ENCODE data around the gene GJA10. TPM values are rescaled to one million over a fixed set of nuclear protein-coding genes. Genes with fewer than 3 reads are reported as not detected.
A peak's percentile ranks its signal among the peaks of the same experiment; 100 is the strongest.
"Not testable (repeated sequence)": the region's sequence is repeated elsewhere in the genome, so short reads cannot be mapped to it uniquely, and the experiment has no call there.

Gene GJA10
- total RNA-seq, 2 experiments from 2014 or later, result not detected

DNA sequence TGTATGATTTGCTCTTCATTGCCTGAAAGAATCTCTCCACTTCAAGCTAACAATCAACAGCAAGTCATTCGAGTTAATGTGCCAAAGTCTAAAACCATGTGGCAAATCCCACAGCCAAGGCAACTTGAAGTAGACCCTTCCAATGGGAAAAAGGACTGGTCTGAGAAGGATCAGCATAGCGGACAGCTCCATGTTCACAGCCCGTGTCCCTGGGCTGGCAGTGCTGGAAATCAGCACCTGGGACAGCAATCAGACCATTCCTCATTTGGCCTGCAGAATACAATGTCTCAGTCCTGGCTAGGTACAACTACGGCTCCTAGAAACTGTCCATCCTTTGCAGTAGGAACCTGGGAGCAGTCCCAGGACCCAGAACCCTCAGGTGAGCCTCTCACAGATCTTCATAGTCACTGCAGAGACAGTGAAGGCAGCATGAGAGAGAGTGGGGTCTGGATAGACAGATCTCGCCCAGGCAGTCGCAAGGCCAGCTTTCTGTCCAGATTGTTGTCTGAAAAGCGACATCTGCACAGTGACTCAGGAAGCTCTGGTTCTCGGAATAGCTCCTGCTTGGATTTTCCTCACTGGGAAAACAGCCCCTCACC lies 1.1 kb downstream of the GJA10 start:
- Mint-ChIP-seq H3K27ac (no peak overlapping the region), H3K36me3 (ENCODE audit: low read depth) (no peaks in the 10 kb centered on the region), H3K9me3 (no peaks in the 10 kb centered on the region), H3K4me3 (no peak overlapping the region), H3K27me3 (peaks cover 41% of the 10 kb centered on the region), H3K4me1 (ENCODE audit: low read depth) (peaks cover 6% of the 10 kb centered on the region)
- ChIA-PET CTCF (interaction anchor here (1.2 kb wide), 1 partner anchor 10 kb away, joined by 3 read pairs; no protein-coding TSS in a partner anchor), POLR2A (no interaction called here)
- peak; percentile 12 for DNase-seq
- peak; percentile 64 for ATAC-seq
- intact Hi-C loops (cut with micrococcal nuclease), result no loop called here
- TF ChIP-seq CTCF (IDR thresholded peaks at IDR 0.05), result no peak

DNA sequence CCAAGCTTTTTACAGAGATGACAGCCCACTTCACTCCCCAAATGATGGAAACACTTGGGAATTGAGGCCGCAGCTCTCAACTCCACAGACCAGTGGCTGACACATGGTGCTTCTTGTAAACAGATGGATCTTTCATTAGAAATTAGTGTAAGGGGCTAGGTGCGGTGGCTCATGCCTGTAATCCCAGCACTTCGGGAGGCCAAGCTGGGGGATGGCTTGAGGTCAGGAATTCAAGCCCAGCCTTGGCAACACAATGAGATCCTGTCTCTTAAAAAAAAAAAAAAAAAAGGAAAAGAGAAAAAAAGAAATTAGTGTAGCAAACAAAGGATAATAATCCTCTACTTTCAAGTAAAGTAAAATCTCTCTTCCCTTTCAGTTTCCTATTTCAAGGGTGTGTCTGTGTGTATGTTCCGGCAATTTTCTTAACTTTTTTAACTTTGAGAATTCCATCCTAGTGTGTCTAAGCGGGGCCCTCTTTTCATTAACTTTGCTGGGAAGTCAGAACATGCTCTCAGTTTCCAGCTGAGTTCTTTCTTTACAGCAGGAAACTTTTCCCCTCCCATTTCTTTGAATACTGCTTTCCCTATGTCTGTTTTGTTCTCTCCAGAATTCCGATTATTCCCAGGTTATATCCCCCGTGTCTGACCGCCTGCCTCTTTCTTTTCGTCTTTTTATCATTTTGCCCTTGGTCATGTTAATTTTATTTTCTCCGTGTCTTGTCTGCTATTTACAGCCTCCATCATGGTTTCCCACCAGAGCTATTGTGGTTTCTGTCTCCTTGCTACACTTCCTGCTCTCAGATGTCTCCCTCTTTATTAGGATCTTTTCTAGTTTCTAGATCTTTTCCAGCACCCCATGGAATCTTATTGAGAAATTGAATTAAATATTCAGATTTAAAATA lies 16.0 kb downstream of the GJA10 start:
- intact Hi-C loops (cut with micrococcal nuclease); ATAC-seq; H3K4me1 Mint-ChIP-seq (ENCODE audit: low read depth); H3K9me3 Mint-ChIP-seq; H3K36me3 Mint-ChIP-seq (ENCODE audit: low read depth); DNase-seq; H3K27ac Mint-ChIP-seq; H3K27me3 Mint-ChIP-seq; H3K4me3 Mint-ChIP-seq: not testable (repeated sequence)
- CTCF ChIA-PET, result interaction anchor here (1.1 kb wide), 1 partner anchor 8 kb away, joined by 3 read pairs; no protein-coding TSS in a partner anchor
- POLR2A ChIA-PET, result interaction anchor here (1.2 kb wide), 1 partner anchor 11 kb away, joined by 3 read pairs; no protein-coding TSS in a partner anchor

DNA sequence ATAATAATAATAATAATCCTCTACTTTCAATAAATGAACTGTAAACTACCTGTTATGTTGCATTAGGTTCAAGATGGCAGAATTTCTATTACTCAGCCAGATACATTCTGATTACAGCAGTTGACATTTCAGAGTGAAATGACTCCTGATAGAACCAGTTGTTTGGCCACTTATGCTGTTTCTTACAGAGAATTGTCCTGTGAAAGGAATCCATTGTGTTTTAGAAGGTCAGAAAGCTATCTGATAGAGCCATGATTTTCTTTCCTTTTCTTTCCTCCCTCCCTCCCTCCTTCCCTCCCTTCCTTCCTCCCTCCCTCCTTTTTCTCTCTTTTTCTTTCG lies 16.6 kb downstream of the GJA10 start:
- no peak for TF ChIP-seq CTCF (IDR thresholded peaks at IDR 0.05)
- Mint-ChIP-seq H3K4me1 (ENCODE audit: low read depth) (peaks cover 14% of the 10 kb centered on the region), H3K36me3 (ENCODE audit: low read depth) (no peaks in the 10 kb centered on the region), H3K27ac (no peak overlapping the region), H3K9me3 (no peaks in the 10 kb centered on the region), H3K27me3 (no peaks in the 10 kb centered on the region), H3K4me3 (no peak overlapping the region)
- intact Hi-C loops (cut with micrococcal nuclease), result no loop called here
- ATAC-seq (no peak), DNase-seq (no peak)
- CTCF ChIA-PET, result no interaction called here
- POLR2A ChIA-PET, result no interaction called here

DNA sequence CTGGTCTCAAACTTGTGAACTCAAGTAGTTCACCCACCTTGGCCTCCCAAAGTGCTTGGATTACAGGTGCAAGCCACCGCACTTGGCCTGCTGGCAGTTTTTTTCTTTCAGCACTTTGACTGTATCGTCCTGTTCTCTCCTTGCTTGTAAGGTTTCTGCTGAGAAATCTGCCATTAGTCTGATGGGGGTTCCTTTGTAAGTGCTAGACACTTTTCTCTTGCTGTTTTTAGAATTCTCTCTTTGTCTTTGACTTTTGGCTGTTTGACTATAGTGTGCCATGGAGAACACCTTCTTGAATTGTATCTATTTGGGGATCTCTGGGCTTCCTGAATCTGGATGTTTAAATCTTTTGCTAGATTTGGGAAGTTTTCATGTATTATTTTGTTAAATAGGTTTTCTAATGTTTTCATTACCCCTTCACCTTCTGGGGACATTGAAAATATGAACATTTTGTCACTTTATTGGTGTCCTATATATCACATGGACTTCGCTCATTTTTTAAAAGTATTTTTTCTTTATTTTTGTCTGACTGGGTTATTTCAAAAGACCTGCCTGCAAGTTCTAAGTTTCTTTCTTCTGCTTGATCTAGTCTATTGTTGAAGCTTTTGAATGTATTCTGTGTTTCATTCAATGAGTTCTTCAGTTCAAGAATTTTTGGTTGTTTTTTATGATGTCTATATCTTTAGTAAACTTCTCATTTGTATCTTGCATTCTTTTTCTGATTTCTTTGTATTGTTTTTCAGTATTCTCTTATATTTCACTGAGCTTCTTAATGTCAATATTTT lies 22.1 kb downstream of the GJA10 start:
- DNase-seq (no peak), ATAC-seq (no peak)
- H3K4me3 Mint-ChIP-seq, result no peak overlapping the region
- ChIA-PET POLR2A (no interaction called here), CTCF (no interaction called here)
- H3K4me1 Mint-ChIP-seq (ENCODE audit: low read depth), result peaks cover 5% of the 10 kb centered on the region
- no peak for TF ChIP-seq CTCF (IDR thresholded peaks at IDR 0.05)
- intact Hi-C loops (cut with micrococcal nuclease), result no loop called here
- no peaks in the 10 kb centered on the region for H3K27me3 Mint-ChIP-seq
- peaks cover 13% of the 10 kb centered on the region for H3K9me3 Mint-ChIP-seq
- no peaks in the 10 kb centered on the region for H3K36me3 Mint-ChIP-seq (ENCODE audit: low read depth)
- H3K27ac Mint-ChIP-seq, result no peak overlapping the region

DNA sequence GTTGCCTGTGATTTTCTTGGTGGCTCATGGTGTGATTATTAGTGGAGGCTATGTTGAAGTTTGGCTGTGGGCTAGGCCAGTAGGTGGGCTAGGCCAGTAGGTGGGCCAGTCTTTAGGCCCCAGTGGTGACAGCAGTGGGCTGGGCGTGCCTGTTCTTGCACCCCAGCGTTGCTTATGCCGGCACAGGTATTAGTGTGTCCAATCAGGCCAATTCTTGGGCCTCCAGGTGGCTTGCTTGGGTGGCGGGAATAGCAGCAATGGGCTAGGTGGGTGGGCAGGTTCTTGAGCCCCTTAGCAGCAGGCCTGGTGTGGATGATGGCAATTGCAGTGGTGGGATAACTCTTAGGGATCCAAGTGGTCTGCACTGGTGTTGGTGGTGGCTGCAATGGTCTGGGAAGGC lies 22.9 kb downstream of the GJA10 start:
- H3K27ac Mint-ChIP-seq, result no peak overlapping the region
- H3K27me3 Mint-ChIP-seq, result no peaks in the 10 kb centered on the region
- peaks cover 13% of the 10 kb centered on the region for H3K9me3 Mint-ChIP-seq
- ATAC-seq (no peak), DNase-seq (no peak)
- CTCF ChIA-PET, result no interaction called here
- intact Hi-C loops (cut with micrococcal nuclease), result no loop called here
- POLR2A ChIA-PET, result no interaction called here
- H3K4me1 Mint-ChIP-seq (ENCODE audit: low read depth), result peaks cover 5% of the 10 kb centered on the region
- no peak for TF ChIP-seq CTCF (IDR thresholded peaks at IDR 0.05)
- no peaks in the 10 kb centered on the region for H3K36me3 Mint-ChIP-seq (ENCODE audit: low read depth)
- H3K4me3 Mint-ChIP-seq, result no peak overlapping the region
